Measurements from ENCODE around the gene NMNAT1.
A peak's percentile ranks its signal among the peaks of the same experiment; 100 is the strongest.
"Not testable (repeated sequence)": the region's sequence is repeated elsewhere in the genome, so short reads cannot be mapped to it uniquely, and the experiment has no call there.

NMNAT1 gene

GRCh38 chr1:9942939-9943788 lies at the start of gene NMNAT1, which contains the start of gene LZIC:
NMNAT1 (plus strand) TSS chr1:9943475; CDS start chr1:9972074, 28,599 bp downstream.
LZIC (minus strand) TSS chr1:9943391; CDS start chr1:9936619, 6,772 bp downstream.
- DNase-seq: peak; percentile 95

GRCh38 chr1:9894115-9894514 lies 49.2 kb upstream of the NMNAT1 start:
- DNase-seq: no peak

- no peak for DNase-seq
These were observed 42.9 kb upstream of the NMNAT1 start for GRCh38 chr1:9900142-9901043.

- no peak for DNase-seq
These were observed 41.9 kb upstream of the NMNAT1 start for GRCh38 chr1:9901148-9902059.

- DNase-seq: no peak
These were observed 41.2 kb upstream of the NMNAT1 start for GRCh38 chr1:9902060-9902452.

GRCh38 chr1:9903801-9904527 lies 39.3 kb upstream of the NMNAT1 start:
- no peak for DNase-seq

- no peak for DNase-seq
These were observed 38.7 kb upstream of the NMNAT1 start for GRCh38 chr1:9904596-9904995.

- no peak for DNase-seq
These were observed 38.3 kb upstream of the NMNAT1 start for GRCh38 chr1:9905010-9905409.

GRCh38 chr1:9906466-9906865 lies 36.8 kb upstream of the NMNAT1 start:
- DNase-seq: no peak

GRCh38 chr1:9907441-9907840 lies 35.8 kb upstream of the NMNAT1 start:
- DNase-seq: no peak

GRCh38 chr1:9908871-9909233 lies 34.4 kb upstream of the NMNAT1 start:
- no peak for DNase-seq

- no peak for DNase-seq
These were observed 33.8 kb upstream of the NMNAT1 start for GRCh38 chr1:9909234-9910046.

- no peak for DNase-seq
These were observed 33.2 kb upstream of the NMNAT1 start, which contains the start of gene CTNNBIP1 for GRCh38 chr1:9910076-9910422. CTNNBIP1 (minus strand) TSS chr1:9910269; CDS start chr1:9872064, 38,205 bp downstream.

- peak; percentile 98 for DNase-seq
These were observed 32.7 kb upstream of the NMNAT1 start for GRCh38 chr1:9910423-9911178.

GRCh38 chr1:9912264-9912936 lies 30.9 kb upstream of the NMNAT1 start:
- no peak for DNase-seq

GRCh38 chr1:9914610-9914937 lies 28.7 kb upstream of the NMNAT1 start:
- DNase-seq: no peak

GRCh38 chr1:9916452-9916851 lies 26.8 kb upstream of the NMNAT1 start:
- no peak for DNase-seq

- DNase-seq: not testable (repeated sequence)
These were observed 25.8 kb upstream of the NMNAT1 start for GRCh38 chr1:9917495-9917894.

- DNase-seq: no peak
These were observed 25.4 kb upstream of the NMNAT1 start for GRCh38 chr1:9917901-9918300.

GRCh38 chr1:9920606-9921005 lies 22.7 kb upstream of the NMNAT1 start:
- DNase-seq: no peak

Measured in amniotic stem cell (primary cell).